Uterus (tissue), 2 donors: Measurements from ENCODE around the gene ITPR2.

Experiments
- CTCF ChIP-seq, 4 experiments: fragments of 200-600 bp in 2 of 4; fragments of 450-650 bp in 2 of 4; sonication (generic) in 2 of 4; IDR thresholded peaks; one replicate each; pipeline ENCODE4 v1.5.1; 2016 to 2019; ENCODE audit warnings: antibody characterized with exemption in 4 of 4, mild to moderate bottlenecking in 2 of 4, moderate library complexity in 1 of 4
- POLR2A ChIP-seq, 2 donors: fragments of 450-650 bp; IDR thresholded peaks; one replicate each; pipeline ENCODE4 v1.6.1; 2016; ENCODE audit warnings: antibody characterized with exemption in 2 of 2, mild to moderate bottlenecking in 1 of 2, moderate library complexity in 1 of 2

- TF ChIP-seq CTCF (IDR thresholded peaks at IDR 0.05) (no peak), POLR2A (IDR thresholded peaks at IDR 0.05) (no peak)
Measured at GRCh38 chr12:26346736-26347135, 486.3 kb downstream of the ITPR2 start.
